ENCODE results near the gene IER5L.
"Not testable (repeated sequence)": the region's sequence is repeated elsewhere in the genome, so short reads cannot be mapped to it uniquely, and the experiment has no call there.

The IER5L gene

DNA sequence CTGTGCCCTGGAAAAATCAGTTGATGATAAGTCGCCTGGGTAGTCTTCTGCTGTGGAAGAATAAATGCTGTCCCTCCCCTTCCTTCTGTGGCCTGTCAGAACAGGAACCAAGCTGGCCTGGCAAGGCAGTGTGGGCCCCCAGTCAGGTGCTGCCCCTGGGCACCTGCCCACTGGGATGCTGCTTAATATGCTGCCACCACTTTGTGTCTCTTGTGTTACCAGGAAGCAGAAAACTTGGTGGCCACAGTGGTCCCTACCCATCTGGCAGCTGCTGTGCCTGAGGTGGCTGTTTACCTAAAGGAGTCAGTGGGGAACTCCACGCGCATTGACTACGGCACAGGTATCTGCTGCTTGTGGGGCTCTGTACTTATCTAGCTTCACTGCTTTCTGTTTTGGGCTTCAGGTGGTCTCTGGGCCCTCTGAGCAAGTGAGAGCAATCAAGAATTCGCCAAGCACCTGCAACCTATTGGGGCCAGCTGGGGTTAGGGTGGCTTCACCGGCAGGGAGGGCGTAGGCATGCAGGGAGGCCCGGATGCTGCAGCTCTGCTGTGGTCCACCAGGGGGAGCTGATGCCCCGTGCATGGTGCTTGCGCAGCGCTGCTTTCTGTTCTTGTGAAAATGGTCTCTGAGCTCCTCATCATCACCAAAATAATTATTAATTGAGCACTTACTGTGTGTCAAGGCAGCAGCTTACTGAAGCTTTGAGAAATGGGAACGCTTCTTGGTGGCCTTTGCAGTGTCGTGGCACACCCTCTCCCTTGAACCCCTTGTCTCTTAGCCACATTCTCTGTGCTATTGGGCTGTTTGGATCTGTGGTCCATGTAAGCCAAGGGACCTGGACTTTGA is 46.5 kb downstream of the IER5L start (continued):
- no peak for TF ChIP-seq PRDM1 (tag by site-specific recombination; IDR thresholded peaks at IDR 0.05)
- no peak for TF ChIP-seq ZBTB20 (tag by site-specific recombination; IDR thresholded peaks at IDR 0.05)
- no peak for TF ChIP-seq ZNF571 (tag by site-specific recombination; IDR thresholded peaks at IDR 0.05)
- no peak for TF ChIP-seq ZNF510 (tag by site-specific recombination; IDR thresholded peaks at IDR 0.05; ENCODE audit: insufficient replicate concordance)
- TF ChIP-seq ZNF146 (tag by site-specific recombination; IDR thresholded peaks at IDR 0.05): no peak
- TF ChIP-seq, protein P1, sequence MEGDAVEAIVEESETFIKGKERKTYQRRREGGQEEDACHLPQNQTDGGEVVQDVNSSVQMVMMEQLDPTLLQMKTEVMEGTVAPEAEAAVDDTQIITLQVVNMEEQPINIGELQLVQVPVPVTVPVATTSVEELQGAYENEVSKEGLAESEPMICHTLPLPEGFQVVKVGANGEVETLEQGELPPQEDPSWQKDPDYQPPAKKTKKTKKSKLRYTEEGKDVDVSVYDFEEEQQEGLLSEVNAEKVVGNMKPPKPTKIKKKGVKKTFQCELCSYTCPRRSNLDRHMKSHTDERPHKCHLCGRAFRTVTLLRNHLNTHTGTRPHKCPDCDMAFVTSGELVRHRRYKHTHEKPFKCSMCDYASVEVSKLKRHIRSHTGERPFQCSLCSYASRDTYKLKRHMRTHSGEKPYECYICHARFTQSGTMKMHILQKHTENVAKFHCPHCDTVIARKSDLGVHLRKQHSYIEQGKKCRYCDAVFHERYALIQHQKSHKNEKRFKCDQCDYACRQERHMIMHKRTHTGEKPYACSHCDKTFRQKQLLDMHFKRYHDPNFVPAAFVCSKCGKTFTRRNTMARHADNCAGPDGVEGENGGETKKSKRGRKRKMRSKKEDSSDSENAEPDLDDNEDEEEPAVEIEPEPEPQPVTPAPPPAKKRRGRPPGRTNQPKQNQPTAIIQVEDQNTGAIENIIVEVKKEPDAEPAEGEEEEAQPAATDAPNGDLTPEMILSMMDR (tag by site-specific recombination; IDR thresholded peaks at IDR 0.05): peak; percentile 86
- no peak for TF ChIP-seq HOXA7 (CRISPR knock-in tag; IDR thresholded peaks at IDR 0.05; ENCODE audit: borderline replicate concordance)
- TF ChIP-seq GFI1B (tag by site-specific recombination; IDR thresholded peaks at IDR 0.05): no peak
- TF ChIP-seq, protein P2, sequence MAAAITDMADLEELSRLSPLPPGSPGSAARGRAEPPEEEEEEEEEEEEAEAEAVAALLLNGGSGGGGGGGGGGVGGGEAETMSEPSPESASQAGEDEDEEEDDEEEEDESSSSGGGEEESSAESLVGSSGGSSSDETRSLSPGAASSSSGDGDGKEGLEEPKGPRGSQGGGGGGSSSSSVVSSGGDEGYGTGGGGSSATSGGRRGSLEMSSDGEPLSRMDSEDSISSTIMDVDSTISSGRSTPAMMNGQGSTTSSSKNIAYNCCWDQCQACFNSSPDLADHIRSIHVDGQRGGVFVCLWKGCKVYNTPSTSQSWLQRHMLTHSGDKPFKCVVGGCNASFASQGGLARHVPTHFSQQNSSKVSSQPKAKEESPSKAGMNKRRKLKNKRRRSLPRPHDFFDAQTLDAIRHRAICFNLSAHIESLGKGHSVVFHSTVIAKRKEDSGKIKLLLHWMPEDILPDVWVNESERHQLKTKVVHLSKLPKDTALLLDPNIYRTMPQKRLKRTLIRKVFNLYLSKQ (tag by site-specific recombination; IDR thresholded peaks at IDR 0.05; ENCODE audit: borderline replicate concordance): no peak

DNA sequence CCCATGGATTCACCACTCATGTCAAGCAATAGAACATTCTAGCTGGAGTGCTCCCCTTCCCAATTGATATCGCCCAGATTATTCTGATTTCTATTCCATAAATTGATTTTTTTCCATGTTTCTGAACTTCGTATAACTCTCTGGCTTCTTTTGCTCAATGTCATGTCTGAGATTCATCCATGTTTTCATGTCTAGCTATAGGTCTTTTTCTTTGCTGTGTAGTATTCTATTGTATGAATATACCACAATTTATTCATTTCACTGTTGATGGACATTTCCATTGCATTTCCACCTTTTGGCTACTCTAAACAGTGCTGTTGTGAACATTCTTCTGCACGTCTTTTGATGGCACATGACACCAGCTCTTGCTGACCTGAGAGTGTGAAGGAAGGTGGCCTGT is 47.3 kb downstream of the IER5L start:
- Histone ChIP-seq H3K27ac (ENCODE audit: extremely low read depth, low read depth, low read length) (no peak overlapping the region), H3K36me3 (ENCODE audit: control insufficient read depth in 2 of 2, insufficient read depth in 1 of 2, low read length in 2 of 2) (peaks cover 0 to 76% of the 10 kb centered on the region in 2 experiments)
- POLR2A ChIA-PET: interaction anchor here (0.6 to 2.0 kb wide), 5 partner anchors 9 to 509 kb away, joined by 3 to 13 read pairs (median 7); partner anchors contain the start of gene IER5L

DNA sequence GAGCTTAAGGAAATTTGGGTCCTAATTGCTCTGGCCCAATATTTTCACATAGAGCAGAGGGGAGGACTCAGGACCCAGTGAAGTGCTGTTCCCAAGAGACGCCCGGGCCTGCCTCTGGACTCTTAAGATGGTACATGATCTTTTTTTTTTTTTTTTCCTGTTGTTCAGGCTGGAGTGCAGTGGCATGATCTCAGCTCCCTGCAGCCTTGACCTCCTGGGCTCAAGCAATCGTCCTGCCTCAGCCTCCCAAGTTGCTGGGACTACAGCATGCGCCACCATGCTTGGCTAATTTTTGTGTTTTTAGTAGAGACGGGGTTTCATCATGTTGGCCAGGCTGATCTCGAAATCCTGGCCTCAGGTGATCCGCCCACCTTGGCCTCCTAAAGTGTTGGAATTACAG is 47.8 kb downstream of the IER5L start:
- TF ChIP-seq MYNN (tag by site-specific recombination; IDR thresholded peaks at IDR 0.05; ENCODE audit: borderline replicate concordance): peak; percentile 67; the same call in 1 of the 2 replicates
- POLR2A ChIA-PET: interaction anchor here (0.6 to 2.0 kb wide), 4 partner anchors 10 to 441 kb away, joined by 3 to 13 read pairs (median 7); partner anchors contain the start of gene IER5L
- CTCF ChIA-PET: interaction anchor here (0.6 to 23.6 kb wide), 23 partner anchors 9 to 1532 kb away, joined by 3 to 507 read pairs (median 4); partner anchors contain the start of genes C9orf50, NTMT1 and PTPA
- H3K4me3 ChIP-seq (ENCODE audit: low read depth, low read length); H3K27ac ChIP-seq (ENCODE audit: extremely low read depth, low read depth, low read length); H3K4me1 ChIP-seq (ENCODE audit: control insufficient read depth, insufficient read depth, low read length); H3K9me3 ChIP-seq (ENCODE audit: control insufficient read depth, insufficient read depth, low read depth, low read length): not testable (repeated sequence)
- peaks cover 0 to 76% of the 10 kb centered on the region in 2 experiments for H3K36me3 ChIP-seq (ENCODE audit: control insufficient read depth in 2 of 2, insufficient read depth in 1 of 2, low read length in 2 of 2)

More for the DNA sequence above, 47.3 kb downstream of the IER5L start:
- H3K4me1 ChIP-seq (ENCODE audit: control insufficient read depth, insufficient read depth, low read length): no peaks in the 10 kb centered on the region
- H3K4me3 ChIP-seq (ENCODE audit: low read depth, low read length): no peak overlapping the region
- CTCF ChIA-PET: interaction anchor here (0.6 to 23.6 kb wide), 25 partner anchors 9 to 768 kb away, joined by 3 to 507 read pairs (median 5); partner anchors contain the start of genes C9orf50, DOLPP1, NTMT1 and PTPA
- TF ChIP-seq ZSCAN23 (tag by site-specific recombination; IDR thresholded peaks at IDR 0.05): no peak
- TF ChIP-seq, protein P3, sequence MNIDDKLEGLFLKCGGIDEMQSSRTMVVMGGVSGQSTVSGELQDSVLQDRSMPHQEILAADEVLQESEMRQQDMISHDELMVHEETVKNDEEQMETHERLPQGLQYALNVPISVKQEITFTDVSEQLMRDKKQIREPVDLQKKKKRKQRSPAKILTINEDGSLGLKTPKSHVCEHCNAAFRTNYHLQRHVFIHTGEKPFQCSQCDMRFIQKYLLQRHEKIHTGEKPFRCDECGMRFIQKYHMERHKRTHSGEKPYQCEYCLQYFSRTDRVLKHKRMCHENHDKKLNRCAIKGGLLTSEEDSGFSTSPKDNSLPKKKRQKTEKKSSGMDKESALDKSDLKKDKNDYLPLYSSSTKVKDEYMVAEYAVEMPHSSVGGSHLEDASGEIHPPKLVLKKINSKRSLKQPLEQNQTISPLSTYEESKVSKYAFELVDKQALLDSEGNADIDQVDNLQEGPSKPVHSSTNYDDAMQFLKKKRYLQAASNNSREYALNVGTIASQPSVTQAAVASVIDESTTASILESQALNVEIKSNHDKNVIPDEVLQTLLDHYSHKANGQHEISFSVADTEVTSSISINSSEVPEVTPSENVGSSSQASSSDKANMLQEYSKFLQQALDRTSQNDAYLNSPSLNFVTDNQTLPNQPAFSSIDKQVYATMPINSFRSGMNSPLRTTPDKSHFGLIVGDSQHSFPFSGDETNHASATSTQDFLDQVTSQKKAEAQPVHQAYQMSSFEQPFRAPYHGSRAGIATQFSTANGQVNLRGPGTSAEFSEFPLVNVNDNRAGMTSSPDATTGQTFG (tag by site-specific recombination; IDR thresholded peaks at IDR 0.05; ENCODE audit: borderline replicate concordance): no peak
- TF ChIP-seq ZNF670 (tag by site-specific recombination; IDR thresholded peaks at IDR 0.05; ENCODE audit: low read depth): no peak
- TF ChIP-seq ZNF146 (tag by site-specific recombination; IDR thresholded peaks at IDR 0.05): peak; percentile 99
- H3K9me3 ChIP-seq (ENCODE audit: control insufficient read depth, insufficient read depth, low read depth, low read length): no peaks in the 10 kb centered on the region
